Spinal cord (tissue), 10 donors: ENCODE results near the gene ASMTL. TPM values are rescaled to one million over a fixed set of nuclear protein-coding genes. Genes with fewer than 3 reads are reported as not detected.
"Not testable (repeated sequence)": the region's sequence is repeated elsewhere in the genome, so short reads cannot be mapped to it uniquely, and the experiment has no call there.

Experiments
- DNase-seq, 6 donors: peaks; one replicate each; pipeline versions ENCODE4 v3.0.0 to v3.0.0-alpha.2; 2013 to 2015; ENCODE audit warnings: low spot score in 6 of 6, low read depth in 4 of 6
- H3K27ac ChIP-seq: one replicate; pipeline ENCODE4 v1.5.1; 2013; ENCODE audit warnings: low read depth, low read length, control low read depth
- H3K27me3 ChIP-seq: one replicate; pipeline ENCODE4 v1.6.1; 2013; ENCODE audit warnings: low read length; ENCODE audit not compliant: control insufficient read depth, insufficient read depth
- H3K36me3 ChIP-seq: one replicate; pipeline ENCODE4 v1.6.1; 2013; ENCODE audit warnings: low read length; ENCODE audit not compliant: control insufficient read depth, insufficient read depth
- H3K4me1 ChIP-seq: one replicate; pipeline ENCODE4 v1.6.1; 2013; ENCODE audit warnings: low read length; ENCODE audit not compliant: control insufficient read depth, insufficient read depth
- H3K4me3 ChIP-seq: one replicate; pipeline ENCODE4 v1.5.1; 2013; ENCODE audit warnings: low read depth, low read length, control low read depth
- H3K9me3 ChIP-seq: one replicate; pipeline ENCODE4 v1.6.1; 2013; ENCODE audit warnings: low read length; ENCODE audit not compliant: control insufficient read depth, insufficient read depth
- WGBS: methylation state at CpG from one replicate; pipeline ENCODE4 v1.1.5; 2013; ENCODE audit warnings: missing lambda C conversion rate; ENCODE audit not compliant: insufficient coverage; 5-methylcytosine and 5-hydroxymethylcytosine counted together
- polyA plus RNA-seq, 2 donors: library from polyadenylated mRNA; unstranded; fragments of 120-200 nt; gene quantifications; one replicate each; pipeline ENCODE4 v1.2.1, GENCODE V29; 2013; ENCODE audit not compliant: insufficient read length in 2 of 2
- total RNA-seq, 2 donors: library from RNA; depleted of rRNA in 1 of 2; stranded (reverse); fragments of 120-200 nt in 1 of 2; fragments of >200 nt in 1 of 2; gene quantifications; one replicate each; pipeline versions ENCODE4 v1.2.3 to v1.2.4, GENCODE V29; 2013 to 2014
- donor health status: healthy.

ASMTL gene
- total and polyA plus RNA-seq, 4 donors: 15.6 to 62.6 (median 33.2) TPM

GRCh38 chrX:1440506-1440905, 12.2 kb downstream of the ASMTL start:
- no peak for DNase-seq

GRCh38 chrX:1435241-1435895, 17.3 kb downstream of the ASMTL start:
- 93% methylated on average over 18 of the region's 20 CpGs for WGBS
- H3K9me3 ChIP-seq: peaks cover 1% of the 10 kb centered on the region
- DNase-seq: no peak
- no peak overlapping the region for H3K4me3 ChIP-seq
- H3K36me3 ChIP-seq: peaks cover 64% of the 10 kb centered on the region
- no peaks in the 10 kb centered on the region for H3K27me3 ChIP-seq
- H3K4me1 ChIP-seq: no peaks in the 10 kb centered on the region
- H3K27ac ChIP-seq: no peak overlapping the region

More at GRCh38 chrX:1440506-1440905, 12.2 kb downstream of the ASMTL start:
- Histone ChIP-seq H3K4me1 (no peaks in the 10 kb centered on the region), H3K27ac (no peak overlapping the region), H3K9me3 (peaks cover 6% of the 10 kb centered on the region), H3K36me3 (peaks cover 42% of the 10 kb centered on the region), H3K27me3 (no peaks in the 10 kb centered on the region), H3K4me3 (no peak overlapping the region)
- WGBS: no CpG with 5 or more reads among the region's 6 CpGs

- no peak for DNase-seq
- Histone ChIP-seq H3K4me3 (no peak overlapping the region), H3K27me3 (no peaks in the 10 kb centered on the region), H3K4me1 (no peaks in the 10 kb centered on the region), H3K27ac (no peak overlapping the region), H3K36me3 (peaks cover 60% of the 10 kb centered on the region), H3K9me3 (peaks cover 1% of the 10 kb centered on the region)
- WGBS: 95% methylated on average over 22 of the region's 22 CpGs
Measured at GRCh38 chrX:1434871-1435240, 17.9 kb downstream of the ASMTL start.

DNA sequence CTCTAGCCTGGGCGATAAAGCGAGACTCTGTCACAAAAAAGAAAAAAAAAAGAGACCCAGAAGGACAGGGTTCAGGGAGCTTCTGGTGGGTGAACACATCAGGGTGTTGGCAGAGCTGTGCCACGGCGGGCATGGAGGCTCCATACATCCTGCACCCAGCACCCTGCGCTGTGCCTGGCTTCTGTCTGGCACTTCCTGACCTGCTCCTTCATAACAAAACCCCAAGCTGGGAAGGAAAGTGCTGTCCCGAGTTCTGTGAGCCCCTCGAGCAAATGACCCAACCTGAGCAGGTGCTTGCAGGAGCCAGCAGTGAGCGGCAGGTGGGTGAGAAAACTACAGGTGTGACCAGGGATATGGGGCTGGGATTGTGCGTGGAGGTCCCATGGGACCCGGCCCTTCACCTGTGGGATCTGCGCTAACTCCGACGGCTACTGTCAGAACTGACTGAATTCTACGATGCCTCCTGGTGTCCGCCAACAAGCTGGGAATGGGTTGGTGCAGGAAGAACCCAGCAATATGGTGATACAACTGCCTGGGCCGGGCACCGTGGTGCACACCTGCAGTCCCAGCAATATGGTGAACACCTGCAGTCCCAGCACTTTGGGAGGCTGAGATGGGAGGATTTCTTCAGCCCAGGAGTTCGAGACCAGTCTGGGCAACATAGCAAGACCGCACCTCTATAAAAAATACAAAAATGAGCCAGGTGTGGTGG, 18.9 kb downstream of the ASMTL start:
- Histone ChIP-seq H3K4me1 (no peaks in the 10 kb centered on the region), H3K27me3 (no peaks in the 10 kb centered on the region), H3K36me3 (peaks cover 53% of the 10 kb centered on the region), H3K4me3 (no peak overlapping the region), H3K9me3 (peaks cover 1% of the 10 kb centered on the region), H3K27ac (no peak overlapping the region)
- WGBS: 97% methylated on average over 15 of the region's 19 CpGs
- no peak for DNase-seq

- 86% methylated on average over 6 of the region's 10 CpGs for WGBS
- H3K4me3 ChIP-seq: no peak overlapping the region
- no peak overlapping the region for H3K27ac ChIP-seq
- no peak for DNase-seq
- peaks cover 50% of the 10 kb centered on the region for H3K36me3 ChIP-seq
- H3K4me1 ChIP-seq: no peaks in the 10 kb centered on the region
- no peaks in the 10 kb centered on the region for H3K27me3 ChIP-seq
- H3K9me3 ChIP-seq: no peaks in the 10 kb centered on the region
Measured at GRCh38 chrX:1430451-1430850, 22.3 kb downstream of the ASMTL start.

DNA sequence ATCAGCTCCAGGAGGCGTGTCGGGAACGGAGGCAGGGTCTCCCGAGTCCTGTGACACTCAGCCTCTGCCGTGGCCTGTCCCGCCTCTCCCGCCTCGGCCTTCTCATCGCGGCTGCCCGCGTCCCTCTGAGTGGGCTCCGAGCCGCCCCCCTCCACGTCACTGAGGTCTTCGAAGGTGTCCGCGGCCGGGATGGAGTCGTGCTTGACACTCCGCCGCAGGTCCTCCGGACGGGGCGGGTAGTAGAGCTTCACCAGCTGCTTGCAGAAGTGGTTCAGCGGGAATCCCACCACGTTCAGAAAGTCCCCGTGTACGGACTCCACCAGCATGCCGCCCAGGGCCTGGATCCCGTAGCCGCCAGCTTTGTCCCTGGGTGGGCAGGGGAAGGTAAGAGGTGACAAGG, 25.0 kb downstream of the ASMTL start:
- H3K4me3 ChIP-seq: no peak overlapping the region
- H3K4me1 ChIP-seq: no peaks in the 10 kb centered on the region
- no peak for DNase-seq
- H3K27ac ChIP-seq: no peak overlapping the region
- no peaks in the 10 kb centered on the region for H3K9me3 ChIP-seq
- peaks cover 52% of the 10 kb centered on the region for H3K36me3 ChIP-seq
- H3K27me3 ChIP-seq: no peaks in the 10 kb centered on the region
- WGBS: 93% methylated on average over 32 of the region's 32 CpGs

DNA sequence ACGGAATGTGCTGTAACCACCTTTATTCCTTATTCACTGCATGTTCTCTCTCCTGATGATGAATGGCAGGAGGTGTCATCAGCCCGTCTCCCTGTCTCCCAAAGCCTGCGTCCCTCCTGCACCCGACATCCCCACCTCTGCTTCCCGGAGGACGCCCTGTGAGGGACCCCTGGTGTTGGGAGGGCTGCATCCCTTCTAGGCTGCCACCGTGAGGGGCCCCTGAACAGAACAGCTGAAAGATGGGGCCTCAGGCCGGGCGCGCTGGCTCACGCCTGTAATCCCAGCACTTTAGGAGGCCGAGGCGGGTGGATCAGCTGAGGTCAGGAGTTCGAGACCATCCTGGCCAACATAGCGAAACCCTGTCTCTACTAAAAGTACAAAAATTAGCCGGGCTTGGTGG, 26.4 kb downstream of the ASMTL start:
- peaks cover 44% of the 10 kb centered on the region for H3K36me3 ChIP-seq
- H3K27me3 ChIP-seq, H3K4me1 ChIP-seq, DNase-seq, H3K9me3 ChIP-seq, H3K4me3 ChIP-seq, H3K27ac ChIP-seq: not testable (repeated sequence)
- WGBS: 97% methylated on average over 12 of the region's 16 CpGs

- WGBS: 77% methylated on average over 10 of the region's 10 CpGs
- Histone ChIP-seq H3K9me3 (peaks cover 3% of the 10 kb centered on the region), H3K4me1 (no peaks in the 10 kb centered on the region), H3K36me3 (peaks cover 48% of the 10 kb centered on the region), H3K4me3 (no peak overlapping the region), H3K27me3 (no peaks in the 10 kb centered on the region), H3K27ac (no peak overlapping the region)
- no peak for DNase-seq
Measured at GRCh38 chrX:1425381-1425780, 27.3 kb downstream of the ASMTL start.

DNA sequence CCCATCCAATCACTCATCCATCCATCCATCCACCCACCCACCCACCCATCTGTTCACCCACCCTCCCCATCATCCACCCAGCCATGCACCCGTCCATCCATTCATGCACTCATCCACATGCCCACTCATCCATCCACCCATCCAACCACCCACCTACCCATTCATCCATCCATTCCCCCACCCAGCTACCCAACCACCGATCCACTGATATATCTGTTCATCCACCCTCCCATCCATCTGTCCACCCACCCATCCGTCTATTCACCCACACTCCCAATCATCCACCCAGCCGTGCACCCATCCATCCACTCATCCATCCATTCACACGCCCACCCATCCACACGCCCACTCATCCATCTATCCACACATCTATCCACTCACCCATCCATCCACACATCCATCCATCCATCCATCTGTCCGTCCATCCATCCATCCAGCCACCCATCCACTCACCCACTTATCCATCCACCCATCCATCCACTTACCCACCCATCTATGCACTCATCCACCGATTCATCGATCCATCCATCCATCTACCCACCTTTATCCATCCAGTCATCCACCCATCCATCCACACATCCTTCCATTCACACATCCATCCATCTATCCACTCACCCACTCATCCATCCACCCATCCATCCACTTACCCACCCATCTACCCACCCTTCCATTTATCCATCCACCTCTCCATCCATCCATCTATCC, 28.4 kb downstream of the ASMTL start:
- Histone ChIP-seq H3K9me3 (peaks cover 3% of the 10 kb centered on the region), H3K36me3 (peaks cover 57% of the 10 kb centered on the region)
- WGBS: 72% methylated on average over 9 of the region's 9 CpGs

More for the DNA sequence above, 28.4 kb downstream of the ASMTL start:
- Histone ChIP-seq H3K4me1 (no peaks in the 10 kb centered on the region), H3K27me3 (no peaks in the 10 kb centered on the region), H3K4me3 (no peak overlapping the region), H3K27ac (no peak overlapping the region)
- DNase-seq: no peak
